Stimulated activated CD4-positive, alpha-beta T cell treated with anti-CD3 and anti-CD28 coated beads, TNF-alpha, amount 100 ng/mL, for 4 hours (primary cell): ENCODE measurements around the gene MS4A3.
"Not testable (repeated sequence)": the region's sequence is repeated elsewhere in the genome, so short reads cannot be mapped to it uniquely, and the experiment has no call there.

Experiments used
- DNase-seq, 3 experiments: peaks; one replicate each; pipeline ENCODE4 v3.0.0-alpha.2; 2020; ENCODE audit warnings: low read depth in 3 of 3

The MS4A3 gene

DNA sequence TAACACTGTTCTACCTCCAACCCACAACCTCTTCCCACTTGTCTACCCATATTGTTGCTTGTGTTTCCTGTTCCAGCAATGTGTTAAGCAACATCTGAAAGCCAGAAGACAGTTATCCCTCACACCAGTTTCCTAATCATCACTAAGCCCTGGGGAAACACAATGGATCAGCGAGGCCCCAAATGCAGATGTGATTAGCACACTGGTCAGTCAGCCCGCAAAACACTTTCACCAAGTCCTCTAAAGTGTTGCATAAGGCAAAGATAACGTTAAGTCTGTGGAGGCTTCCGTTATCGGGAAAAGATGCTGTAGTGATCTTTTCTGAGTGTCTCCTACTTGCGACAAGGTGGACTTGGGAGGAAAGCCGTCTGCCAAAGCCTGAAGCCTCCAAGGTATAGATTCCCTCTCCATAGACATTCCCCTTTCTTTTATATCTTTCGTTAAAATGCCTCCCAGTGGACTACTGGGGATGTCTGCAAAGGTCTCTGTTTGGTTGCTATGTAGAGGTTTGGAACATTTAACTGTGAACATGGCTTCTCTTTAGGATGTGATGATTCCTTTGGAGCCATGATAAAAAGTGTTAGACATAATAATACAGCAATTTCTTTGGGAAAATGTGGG lies at the start of gene MS4A3:
MS4A3 (plus strand) TSS at position 317 of the 621 bp plus-strand sequence. CDS start 4,496 bp downstream, outside the sequence.
- no peak for DNase-seq

GRCh38 chr11:60016881-60017280 lies 39.6 kb upstream of the MS4A3 start, which contains the start of gene OOSP4B:
Gene OOSP4B (plus strand): TSS chr11:60017181.
- no peak for DNase-seq

- DNase-seq, result no peak
Measured at GRCh38 chr11:60018058-60018457, 38.4 kb upstream of the MS4A3 start.

GRCh38 chr11:60020376-60020775 lies 36.1 kb upstream of the MS4A3 start:
- not testable (repeated sequence) for DNase-seq

- no peak for DNase-seq
Measured at GRCh38 chr11:60029015-60029632, 27.3 kb upstream of the MS4A3 start.

GRCh38 chr11:60040109-60040508 lies 16.4 kb upstream of the MS4A3 start, which contains the start of gene OOSP2:
Gene OOSP2 (plus strand): TSS chr11:60040409. CDS start chr11:60040460, 51 bp downstream.
- no peak for DNase-seq

GRCh38 chr11:60050422-60050821 lies 6.0 kb upstream of the MS4A3 start:
- DNase-seq, result not testable (repeated sequence)

GRCh38 chr11:60050839-60051238 lies 5.6 kb upstream of the MS4A3 start:
- not testable (repeated sequence) for DNase-seq

- DNase-seq, result no peak
Measured at GRCh38 chr11:60059052-60059451, 2.6 kb downstream of the MS4A3 start.

DNA sequence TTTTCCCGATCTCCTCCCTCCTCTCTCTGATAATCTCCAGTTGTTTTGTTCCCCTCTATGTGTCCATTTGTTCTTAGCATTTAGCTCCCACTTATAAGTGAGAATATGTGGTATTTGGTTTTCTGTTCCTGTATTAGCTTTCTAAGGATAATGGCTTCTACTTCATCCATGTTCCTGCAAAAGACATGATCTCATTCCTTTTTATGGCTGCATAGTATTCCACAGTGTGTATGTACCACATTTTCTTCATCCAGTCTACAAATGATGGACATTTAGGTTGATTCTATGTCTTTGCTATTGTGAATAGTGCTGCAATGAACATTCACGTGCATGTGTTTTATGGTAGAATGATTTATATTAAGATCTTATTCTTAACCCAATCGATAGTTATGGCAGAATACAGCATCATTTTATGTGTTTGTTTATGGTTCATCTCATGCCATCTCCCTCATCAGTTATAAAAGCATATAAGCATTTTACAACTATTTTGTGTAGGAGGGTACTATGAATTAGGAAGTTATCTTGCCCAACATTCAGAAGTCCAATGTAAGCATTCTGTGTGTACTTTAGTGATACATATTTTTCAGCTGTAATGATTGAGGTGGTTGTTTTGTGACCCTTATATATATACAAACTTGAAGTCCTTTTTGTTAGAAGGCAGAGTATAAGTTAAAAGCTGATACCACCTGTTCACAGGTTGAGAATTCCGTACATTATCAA lies 3.2 kb downstream of the MS4A3 start:
- DNase-seq, result no peak

- no peak for DNase-seq
Measured at GRCh38 chr11:60064111-60064510, 7.6 kb downstream of the MS4A3 start.

- DNase-seq, result no peak
Measured at GRCh38 chr11:60065801-60066200, 9.3 kb downstream of the MS4A3 start.

GRCh38 chr11:60069450-60069849 lies 13.0 kb downstream of the MS4A3 start:
- DNase-seq, result no peak

DNA sequence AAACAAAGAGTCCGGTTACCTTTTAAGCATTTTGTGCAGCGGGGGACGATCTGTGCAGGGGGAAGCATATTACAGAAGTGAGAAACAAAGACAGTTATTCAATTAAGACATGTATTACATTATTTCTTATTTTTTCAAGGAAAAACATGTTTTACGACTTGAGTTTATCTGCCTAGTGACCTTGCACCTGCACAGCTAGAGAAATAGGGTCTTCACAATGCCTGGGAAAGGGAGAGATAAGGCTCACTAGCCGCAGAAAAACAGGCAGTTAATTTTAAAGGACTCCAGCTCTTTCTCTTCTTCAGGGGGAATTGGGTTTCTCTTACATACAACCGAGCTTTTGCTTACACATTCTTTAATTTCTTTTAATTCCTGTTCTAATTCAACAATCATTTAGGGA lies 15.2 kb downstream of the MS4A3 start:
- not testable (repeated sequence) for DNase-seq

- DNase-seq, result no peak
Measured at GRCh38 chr11:60077216-60077817, 20.9 kb downstream of the MS4A3 start.

DNA sequence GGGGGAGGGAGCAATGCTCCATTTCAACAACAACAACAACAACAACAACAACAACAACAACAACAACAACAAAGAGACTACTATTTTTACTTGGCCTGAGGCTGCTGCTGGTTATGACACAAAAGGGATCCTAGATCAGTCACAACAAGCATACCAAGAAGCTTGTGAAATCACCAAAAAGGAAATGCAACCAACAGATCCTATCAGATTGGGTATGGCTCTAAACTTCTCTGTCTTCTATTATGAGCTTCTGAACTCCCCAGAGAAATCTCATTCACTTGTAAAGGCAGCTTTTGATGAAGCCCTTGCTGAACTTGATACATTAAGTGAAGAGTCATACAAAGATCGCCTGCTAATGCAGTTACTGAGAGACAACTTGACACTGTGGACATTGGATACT lies 21.5 kb downstream of the MS4A3 start:
- DNase-seq, result no peak

- DNase-seq, result no peak
Measured at GRCh38 chr11:60078745-60079144, 22.3 kb downstream of the MS4A3 start.

DNA sequence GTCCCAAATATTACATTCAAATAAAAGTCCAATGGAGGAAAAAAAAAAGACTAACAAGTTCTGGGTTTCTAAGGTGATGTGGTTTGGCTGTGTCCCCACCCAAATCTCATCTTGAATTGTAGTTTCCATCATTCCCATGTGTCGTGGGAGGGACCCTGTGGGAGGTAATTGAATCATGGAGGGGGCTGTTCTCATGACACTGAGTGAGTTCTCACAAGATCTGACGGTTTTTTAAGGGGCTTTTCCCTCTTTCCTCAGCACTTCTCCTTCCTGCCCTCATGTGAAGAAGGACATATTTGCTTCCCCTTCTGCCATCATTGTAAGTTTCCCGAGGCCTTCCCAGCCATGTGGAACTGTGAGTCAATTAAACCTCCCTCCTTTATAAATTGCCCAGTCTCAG lies 24.1 kb downstream of the MS4A3 start:
- no peak for DNase-seq

DNA sequence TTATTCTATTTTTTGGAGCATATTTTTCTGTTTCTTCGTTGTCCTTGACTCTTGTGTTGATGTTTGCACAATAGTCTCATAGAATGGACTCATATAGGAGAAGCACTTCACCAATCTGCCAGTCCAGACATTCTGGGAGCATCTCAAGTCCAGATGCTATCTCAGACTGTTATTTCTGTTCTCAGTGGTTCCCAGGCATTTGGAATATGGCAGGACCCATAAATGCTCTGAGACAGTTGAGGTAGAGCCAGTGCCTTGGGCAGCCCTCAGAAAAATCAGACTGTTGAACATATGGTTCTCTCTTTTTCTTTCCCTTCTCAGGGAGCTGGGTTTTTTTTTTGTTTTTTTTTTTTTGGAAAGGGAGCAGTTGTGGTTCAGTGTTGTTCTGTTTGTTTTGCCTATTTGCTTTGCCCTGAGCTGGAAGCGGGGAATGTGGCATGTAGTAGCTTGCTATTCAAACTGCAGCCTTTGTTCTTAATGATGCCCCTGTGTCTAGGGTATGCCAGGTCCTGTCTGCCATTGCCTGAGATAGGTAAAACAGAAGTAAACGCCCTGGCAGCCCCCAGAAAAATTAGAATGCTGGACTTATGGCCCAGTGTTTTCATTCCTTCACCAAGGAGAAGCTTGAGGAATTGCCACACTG lies 28.3 kb downstream of the MS4A3 start:
- DNase-seq, result no peak

DNA sequence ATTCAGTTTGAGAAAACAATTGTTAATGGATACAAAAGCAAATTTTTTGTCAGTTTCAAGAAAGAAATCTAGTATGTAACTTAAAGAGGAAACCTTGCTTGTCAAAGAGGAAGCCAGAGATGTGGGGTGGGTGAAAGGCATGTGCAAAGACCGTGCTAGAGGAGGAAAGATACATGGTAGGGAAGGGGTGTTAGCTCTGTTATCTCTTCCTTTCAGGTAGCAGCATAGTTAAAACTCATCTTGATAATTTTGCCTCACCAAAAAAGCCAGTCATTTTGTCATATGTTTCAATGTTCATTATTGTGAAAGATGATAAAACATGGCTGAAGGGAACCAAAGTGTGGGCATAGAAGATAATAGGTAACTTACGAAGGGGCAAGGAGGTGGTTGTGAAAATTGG lies 29.4 kb downstream of the MS4A3 start:
- DNase-seq, result no peak

- no peak for DNase-seq
Measured at GRCh38 chr11:60087239-60087638, 30.8 kb downstream of the MS4A3 start.

GRCh38 chr11:60088364-60088763 lies 31.9 kb downstream of the MS4A3 start, which contains the start of gene MS4A2:
Gene MS4A2 (plus strand): TSS chr11:60088664. CDS start chr11:60088766, 102 bp downstream.
- DNase-seq, result no peak
